GM21737 (cell line): ENCODE results near the gene CHL1.

Experiments
- ATAC-seq: cut with Tn5 transposase; IDR thresholded peaks from one replicate; pipeline ENCODE4 v1.9.1; 2021; ENCODE audit warnings: mild to moderate bottlenecking, moderate library complexity; ENCODE audit not compliant: unreplicated experiment

Gene CHL1

DNA sequence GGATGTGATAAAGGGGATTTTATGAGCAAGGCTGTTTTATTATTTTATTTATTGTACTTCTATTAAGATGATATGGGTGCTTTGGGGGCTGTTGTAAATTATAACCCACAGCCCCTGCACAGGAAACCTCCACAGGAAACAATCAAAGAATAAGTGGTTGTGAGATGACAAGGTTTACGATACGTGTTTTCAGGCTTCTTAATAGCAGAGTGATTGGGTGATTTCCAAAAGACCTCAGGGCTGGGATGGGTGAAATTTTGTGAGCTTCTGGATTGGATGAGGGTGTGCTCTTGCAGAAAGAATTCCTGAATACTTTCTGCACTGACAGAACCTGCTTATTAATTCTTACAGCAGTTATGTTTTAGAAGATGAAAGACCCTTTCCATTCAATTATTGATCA is 21.4 kb downstream of the CHL1 start:
- ATAC-seq = no peak

DNA sequence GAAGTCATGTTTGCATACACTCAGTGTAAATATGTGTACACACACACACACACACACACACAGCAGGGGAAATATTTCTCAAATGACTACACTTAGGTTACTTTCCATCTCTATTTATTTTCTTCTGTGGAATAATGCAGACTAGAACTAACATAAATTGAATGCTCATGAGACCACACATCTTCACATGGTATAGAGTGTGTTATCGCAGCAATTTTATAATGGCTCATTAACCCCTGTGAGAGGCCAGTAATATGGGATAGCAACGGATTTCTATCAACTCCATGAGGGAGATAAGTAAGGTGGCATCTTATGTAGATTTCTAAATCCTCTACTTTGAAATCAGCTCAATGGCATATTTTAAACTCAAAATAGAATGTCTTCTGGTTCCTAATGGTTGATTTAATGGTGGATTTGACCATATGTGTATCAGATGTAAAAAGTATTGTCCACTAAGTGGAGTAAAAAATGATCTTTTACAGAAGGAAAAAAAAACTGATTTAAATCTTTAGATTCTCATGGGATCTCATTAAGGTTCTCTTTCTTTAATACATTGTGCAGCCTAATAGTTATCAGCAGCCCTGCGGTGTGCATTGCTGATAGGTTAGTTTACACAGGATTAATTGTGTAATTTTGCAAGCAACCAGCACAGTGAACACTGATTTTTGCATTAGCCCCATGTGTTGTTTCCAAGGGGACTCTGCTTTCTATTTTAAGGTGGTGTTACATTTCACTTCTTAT is 32.0 kb downstream of the CHL1 start:
- no peak for ATAC-seq

DNA sequence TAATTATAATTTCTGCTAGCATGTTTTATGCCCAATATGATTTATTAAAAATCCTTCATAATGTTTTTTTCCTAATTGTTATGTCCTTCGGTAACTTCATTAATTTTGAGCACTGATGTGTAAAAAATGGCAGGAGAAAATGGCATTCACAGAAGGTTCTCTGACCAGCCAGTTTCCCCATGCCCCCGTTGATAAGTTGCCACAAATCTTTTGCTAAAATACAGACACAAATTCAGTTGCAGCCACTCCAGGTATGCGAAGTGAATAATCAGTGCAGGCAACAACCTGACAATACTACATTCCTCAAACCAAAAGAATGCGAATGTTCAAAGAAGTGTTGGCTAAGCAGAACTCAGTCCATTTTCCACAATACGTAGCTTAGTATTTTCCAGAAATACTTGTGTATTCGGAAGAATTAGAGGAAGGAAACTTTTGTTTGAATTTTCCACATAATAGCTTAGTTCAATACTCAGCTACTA is 32.7 kb downstream of the CHL1 start:
- ATAC-seq = no peak

DNA sequence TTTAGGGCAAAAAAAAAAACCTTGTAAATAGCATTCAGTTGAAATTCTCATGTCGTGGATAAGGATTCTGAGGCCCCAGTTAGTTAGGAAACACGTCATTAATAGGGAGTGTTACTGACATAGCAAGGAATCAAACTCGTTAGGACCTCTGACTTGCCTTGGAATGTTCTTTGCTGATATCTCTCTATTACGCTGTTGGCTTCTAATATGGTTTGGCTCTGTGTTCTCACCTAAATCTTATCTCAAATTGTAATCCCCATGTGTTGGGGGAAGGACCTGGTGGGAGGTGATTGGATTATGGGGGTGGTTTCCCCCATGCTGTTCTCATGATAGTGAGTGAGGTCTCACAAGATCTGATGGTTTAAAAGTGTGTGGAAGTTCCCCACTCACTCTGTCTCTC is 40.3 kb downstream of the CHL1 start:
- no peak for ATAC-seq

DNA sequence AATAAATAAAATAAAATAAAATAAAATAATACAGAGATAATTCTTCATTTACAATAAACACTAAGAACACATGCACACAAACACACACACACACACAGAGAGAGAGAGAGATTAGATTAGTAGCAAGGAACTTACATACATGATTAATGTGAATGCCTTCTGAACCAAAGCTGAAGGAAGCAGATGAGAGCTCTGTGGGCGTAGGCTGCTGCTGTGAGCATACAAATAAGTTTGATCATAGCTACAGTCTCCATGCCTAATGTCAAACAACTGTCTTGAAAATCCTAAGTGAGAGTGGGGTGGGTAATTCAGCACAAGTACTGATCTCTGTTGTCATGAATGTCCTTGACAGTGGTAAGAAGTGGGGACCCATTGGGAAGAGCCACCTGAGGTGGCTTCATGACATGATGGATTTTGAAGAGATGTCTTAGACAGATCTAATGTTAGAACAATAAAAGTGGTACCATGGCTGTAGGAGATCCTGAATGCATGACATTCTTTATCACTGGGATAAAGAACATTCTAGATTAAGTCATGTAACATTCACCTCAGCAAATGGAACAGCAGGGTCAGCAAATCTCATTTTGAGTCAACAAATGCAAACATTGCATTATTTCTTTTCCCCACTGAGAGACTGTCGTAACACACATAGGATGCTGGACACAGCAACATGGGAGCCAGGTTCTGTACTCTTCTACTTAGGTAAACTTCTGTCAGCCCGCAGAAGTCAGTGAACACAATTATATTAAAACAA is 46.2 kb downstream of the CHL1 start:
- ATAC-seq = no peak

DNA sequence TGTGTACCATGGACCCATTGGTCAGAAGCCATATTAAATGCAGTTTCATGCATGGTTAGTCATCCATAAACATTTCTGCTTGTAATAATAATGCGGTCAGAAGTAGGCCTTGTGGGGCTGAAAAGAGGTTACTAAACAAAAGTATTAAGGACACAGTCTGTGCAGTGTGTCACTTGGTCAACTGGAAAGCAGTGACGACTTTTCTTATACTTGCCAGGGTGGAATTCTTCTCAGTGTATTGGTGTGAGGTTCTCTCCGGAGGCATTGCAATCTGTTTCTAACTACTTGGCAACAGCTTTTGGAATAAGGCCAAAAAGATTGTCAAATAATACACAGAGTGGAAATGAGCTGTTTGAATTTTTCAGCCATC is 46.8 kb downstream of the CHL1 start:
- ATAC-seq = no peak

DNA sequence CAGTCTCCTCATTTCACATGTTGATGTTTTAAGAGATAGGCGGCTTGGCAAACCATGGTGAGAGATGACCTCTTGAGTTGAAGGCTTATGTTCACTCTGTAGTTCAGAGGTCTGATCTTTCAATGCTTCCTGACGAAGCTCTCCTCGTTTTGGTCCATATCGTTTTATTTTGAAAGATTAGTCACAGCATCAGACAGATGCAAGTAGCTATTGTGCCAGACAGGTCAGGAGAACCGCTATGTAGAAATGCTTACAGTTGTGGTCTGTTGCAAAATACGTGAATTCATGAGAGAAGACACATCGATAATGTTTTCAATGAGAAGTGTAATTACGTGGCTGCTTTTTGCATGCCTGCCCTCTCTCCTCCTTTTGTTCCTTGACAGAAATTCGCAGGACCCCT is 47.5 kb downstream of the CHL1 start:
- ATAC-seq = no peak

DNA sequence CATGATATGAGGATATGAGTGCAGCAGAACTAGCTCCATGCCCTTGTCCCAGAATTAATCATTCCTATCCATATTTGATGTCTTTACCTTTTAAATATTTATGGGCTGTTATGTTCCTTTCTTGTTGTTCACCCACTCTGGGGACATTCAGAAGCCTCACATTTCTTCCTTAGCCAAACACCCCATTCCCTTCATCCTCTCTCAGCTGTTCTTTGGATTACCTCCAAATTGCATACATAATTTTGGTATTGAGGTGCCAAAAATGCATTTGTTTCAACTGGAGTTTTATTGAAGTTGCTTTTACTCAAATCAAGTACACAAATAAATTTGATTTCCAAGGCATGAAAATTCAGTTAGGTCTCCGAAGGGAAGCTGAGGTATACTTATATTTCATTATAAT is 51.4 kb downstream of the CHL1 start:
- no peak for ATAC-seq

DNA sequence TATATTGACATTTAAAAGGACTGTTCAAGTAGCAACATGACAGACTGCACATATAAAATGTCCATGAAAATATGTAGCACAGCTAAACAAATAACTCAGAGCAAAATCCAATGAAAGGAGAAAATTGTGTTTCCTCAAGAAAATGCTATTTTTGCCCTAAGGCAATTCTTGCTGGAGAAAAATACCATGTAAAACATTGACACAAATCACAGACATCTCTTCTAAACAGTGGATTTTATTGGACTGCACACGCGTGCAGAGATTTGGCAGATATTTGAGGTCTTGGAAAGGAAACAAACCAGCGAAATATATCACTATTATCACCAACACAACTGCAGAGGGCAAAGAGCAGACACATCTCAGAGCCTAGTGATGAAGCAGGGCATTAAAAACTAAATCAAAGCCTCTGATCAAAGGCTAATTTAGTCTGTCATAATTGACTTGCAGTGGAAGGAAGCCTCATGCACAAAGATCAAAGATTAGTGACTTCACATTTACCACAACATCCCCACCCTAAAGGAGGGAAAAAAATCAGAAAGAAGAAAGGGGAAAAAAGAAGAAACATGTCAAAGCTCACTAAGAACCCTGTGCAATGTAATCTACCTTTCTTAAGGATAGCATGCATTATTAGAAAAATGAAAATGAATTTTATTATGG is 52.4 kb downstream of the CHL1 start:
- no peak for ATAC-seq

DNA sequence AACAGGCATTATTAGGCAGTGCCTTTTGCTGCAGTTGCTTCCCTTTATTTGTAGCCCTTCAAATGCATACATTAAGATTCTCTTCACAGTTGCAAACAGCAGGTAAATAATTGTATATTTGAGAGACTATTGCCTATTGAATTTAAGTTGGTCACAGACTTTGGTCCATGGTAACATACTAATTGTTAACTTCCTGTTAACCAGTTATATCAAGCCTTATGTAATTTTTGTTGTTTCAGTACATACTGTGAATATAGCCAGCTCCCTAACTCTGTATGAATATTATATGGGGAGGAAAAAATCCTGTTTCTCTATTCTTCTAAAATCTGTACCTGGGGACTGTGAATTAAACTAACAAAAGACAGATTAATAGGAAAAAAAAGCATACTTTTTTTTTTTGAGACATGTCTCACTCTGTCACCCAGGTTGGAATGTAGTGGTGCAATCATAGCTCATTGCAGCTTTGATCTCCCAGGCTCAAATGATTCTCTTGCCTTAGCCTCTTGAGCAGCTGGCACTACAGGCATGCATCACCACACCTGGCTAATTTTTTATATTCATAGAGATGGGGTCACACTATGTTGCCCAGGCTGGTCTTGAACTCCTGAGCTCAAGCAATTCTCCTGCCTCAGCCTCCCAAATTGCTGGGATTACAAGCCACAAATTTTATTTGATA is 53.2 kb downstream of the CHL1 start:
- ATAC-seq = no peak

DNA sequence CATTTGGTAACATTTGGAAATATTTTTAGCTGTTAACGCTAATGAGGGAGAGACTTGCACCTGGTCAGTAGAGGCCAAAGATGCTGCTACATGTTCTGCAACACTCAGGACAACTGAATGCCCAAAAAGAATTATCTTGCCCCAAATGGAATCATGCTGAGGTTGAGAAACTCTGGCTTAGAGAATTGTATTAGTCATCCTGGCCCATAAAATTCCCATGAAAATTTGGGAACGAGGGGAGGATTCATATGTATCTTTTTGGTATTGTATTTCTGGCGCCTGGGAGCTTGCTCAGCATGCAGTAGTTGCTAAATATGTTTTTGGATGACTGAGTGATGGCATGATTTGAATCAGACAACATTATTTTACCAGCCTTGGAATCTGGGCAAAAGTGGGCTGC is 59.9 kb downstream of the CHL1 start:
- ATAC-seq = no peak

DNA sequence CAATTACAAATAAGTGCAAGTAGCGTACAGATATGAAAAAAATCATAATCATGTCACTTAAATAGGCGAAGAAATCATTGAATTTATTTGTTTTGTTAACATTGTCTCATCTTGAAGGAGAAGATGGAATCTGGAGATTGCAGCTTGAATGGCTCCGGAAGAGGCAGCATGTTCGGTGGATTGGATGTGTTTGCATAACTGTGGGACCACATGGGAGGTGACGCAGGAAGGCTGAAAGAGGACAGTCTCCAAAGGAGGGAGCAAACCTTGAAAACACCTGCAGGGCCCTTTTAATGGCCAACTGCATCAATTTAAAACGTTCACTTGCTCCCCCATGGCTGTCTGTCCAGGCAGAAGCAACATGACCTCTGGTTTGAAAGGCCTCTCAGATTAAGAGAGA is 61.3 kb downstream of the CHL1 start:
- ATAC-seq = no peak

DNA sequence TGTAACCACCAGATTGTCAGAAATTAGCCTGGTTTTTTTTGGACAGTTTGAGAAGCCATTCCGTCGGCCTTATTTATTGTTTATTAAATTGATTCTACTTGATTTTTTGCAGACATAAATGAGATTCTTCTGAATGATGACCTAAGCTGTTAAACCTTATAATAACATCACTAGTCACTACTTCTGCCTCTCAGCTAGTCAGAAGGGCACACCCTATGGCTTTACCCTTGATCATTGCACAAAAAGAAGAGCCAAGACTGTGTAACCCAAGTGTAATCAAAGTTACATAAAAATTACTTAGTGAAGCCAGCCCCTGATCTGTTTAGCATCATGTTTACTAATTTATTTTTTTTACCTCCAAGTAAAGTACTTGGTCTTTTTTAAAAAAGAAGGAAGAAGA is 64.3 kb downstream of the CHL1 start:
- ATAC-seq = no peak

DNA sequence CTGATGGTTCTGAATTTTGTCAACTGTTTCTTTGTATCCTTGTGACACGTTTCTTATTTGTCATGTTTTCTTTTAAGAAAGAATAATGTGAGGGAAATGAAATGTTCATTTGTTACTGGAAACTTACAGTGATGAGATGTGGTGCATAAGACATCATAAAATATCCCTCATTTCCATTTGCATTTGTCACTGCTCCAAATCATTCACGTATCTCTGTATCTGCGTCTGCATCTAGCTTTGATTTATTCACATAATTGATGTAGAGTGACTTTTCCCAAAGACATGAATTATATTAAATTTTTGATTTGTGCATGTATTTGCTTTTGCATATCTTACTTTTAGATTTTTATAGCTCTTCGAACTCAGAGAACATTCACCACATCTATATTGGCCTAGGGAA is 66.8 kb downstream of the CHL1 start:
- no peak for ATAC-seq

DNA sequence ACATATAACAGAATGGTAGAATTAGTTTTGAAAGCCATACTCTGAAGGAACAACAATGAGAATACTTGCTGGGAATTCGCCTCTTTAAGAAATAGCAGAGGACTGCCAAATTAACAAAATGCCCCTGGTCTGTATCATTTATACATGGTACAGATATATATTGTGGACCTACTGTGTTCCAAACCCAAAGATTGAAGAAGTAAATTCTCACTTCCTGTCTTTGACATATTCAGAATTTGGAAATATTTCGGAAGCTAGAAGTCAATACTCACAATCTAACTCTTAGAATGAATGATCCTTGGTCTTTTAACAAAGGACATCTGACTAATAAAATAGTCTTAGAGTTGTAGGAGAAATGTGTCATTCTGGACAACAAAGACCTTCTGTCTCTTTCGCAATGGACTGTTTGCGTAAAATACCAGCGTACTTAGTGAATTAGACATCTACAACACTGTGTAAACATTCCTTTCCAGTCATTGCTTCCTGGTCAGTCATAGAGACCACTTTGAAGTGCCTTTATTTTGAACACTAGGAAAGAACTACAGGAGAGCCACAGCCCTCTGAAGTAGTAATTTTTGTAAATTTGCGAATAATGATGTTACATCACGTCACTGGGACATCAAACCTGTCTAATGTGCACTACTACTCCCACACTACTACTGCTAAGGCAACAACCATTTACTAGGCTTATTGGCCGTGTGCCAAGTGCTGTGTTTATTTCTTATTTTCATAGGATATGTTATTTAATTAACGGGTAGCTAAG is 68.0 kb downstream of the CHL1 start:
- no peak for ATAC-seq

DNA sequence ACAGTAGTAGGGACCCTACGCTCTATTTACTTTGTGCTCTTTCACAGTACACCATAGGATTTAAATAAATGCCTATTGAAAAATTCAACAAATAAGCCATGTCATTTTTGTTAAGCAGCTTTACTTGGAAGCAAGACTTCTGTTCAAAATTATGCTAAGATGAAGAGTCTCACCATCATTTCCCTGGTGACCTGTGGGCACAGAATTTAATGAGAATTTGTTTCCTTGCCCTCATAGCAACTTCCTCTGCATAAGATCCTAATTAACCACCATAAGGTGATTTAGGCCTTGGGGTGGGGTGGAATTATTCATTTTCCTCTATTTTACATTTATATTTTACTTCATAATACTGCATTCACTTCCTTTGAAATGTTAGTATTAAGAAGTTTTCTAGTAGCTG is 70.5 kb downstream of the CHL1 start:
- no peak for ATAC-seq

DNA sequence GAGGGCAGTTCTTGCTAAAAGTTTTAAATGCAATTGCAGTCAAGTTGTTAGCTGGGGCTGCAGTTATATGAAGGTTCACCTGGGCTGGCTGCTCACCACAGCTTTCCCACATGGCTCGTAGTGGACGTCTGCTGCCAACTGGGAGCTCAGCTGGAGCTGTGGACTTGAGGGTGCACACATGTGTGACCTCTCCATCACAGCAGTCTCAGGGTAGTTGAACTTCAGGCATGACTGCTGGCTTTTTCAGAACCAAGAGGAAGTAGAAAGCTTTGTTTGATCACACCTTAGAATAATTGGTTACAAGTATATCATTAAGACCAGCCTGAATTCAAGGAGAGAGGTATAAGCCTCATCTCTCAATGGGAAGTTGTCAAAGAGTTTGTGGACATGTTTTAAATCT is 74.1 kb downstream of the CHL1 start:
- ATAC-seq = no peak

DNA sequence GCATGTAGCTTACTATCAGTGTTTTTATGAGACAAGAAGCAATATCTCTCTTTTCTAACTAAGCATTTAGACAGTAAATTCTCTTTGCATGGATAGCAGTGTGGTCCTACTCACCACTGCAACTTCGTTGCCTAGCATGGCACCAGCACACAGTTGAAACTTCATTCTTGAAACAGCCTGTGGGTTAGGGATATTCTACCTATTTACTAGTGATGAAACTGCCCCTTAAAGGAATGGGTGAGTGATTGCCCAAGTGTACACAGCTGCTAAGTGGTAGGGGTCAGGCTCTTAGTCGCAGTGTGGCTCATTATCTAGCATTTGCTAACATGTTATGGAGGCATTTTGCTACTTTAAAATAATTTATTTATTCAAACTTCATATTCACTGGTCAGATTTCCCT is 78.4 kb downstream of the CHL1 start:
- ATAC-seq = no peak

DNA sequence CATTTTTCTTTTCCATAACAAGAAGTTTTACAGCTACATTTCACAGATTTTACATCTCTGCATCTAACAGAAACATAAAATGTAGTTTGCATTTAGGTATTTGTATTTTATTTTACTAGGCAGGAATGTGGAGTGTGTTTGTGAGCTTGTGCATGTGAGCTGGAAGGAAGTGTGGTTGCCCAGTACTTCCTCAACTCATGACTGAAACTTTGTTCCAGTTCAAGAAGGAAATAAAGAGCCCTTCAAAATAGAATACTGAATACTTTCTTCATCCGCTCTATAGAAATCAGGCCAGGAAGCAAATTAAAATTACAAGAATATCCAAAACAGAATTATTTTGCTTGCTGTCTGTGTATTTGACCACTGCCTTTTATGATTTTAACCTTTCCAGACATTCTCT is 81.3 kb downstream of the CHL1 start:
- ATAC-seq = no peak

DNA sequence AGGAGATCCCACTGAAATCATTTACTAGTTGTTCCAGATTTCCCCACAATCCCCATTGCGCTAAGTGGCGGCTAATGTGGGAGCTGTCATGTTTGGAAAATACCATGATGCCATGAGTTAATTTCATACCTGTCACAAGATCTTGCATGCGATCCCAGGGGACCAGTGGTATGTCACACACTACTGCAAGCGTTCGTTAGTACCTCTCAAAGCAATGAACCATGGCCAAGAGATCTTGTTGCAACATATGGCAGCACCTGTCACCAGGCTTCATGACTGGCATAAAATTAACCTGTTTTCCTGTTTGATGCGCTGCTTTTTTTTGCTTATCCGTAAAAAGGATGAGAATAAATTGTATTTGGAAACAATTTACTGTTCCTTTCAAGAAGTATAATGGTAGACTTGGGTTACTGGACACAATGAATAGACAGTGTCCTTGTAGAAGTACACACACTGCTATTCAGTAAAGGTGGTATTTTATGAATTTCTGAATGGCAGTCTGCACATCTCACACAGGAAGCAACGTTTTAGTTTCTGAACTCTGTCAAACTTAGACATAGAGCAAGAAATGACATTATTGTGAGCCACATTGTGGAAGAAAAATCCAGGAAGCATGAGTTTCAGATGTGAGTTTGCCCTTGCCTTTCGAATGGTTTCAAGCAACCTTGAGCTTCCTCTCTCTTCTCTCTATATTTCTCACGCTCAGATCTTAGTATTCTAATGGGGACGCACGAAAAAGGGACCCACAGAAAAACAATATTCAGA is 81.9 kb downstream of the CHL1 start:
- ATAC-seq = peak; percentile 84
